Measurements from ENCODE around the gene DENND2A.

The DENND2A gene

GRCh38 chr7:140619176-140619575 lies 21.4 kb downstream of the DENND2A start:
- no peak for DNase-seq (ENCODE audit: low read depth in 3 of 3)

GRCh38 chr7:140618306-140618705 lies 22.3 kb downstream of the DENND2A start:
- DNase-seq (ENCODE audit: low read depth in 3 of 3), result no peak

- no peak for DNase-seq (ENCODE audit: low read depth in 3 of 3)
Measured at GRCh38 chr7:140617081-140617480, 23.5 kb downstream of the DENND2A start.

GRCh38 chr7:140616328-140616727 lies 24.3 kb downstream of the DENND2A start:
- DNase-seq (ENCODE audit: low read depth in 3 of 3), result no peak

DNA sequence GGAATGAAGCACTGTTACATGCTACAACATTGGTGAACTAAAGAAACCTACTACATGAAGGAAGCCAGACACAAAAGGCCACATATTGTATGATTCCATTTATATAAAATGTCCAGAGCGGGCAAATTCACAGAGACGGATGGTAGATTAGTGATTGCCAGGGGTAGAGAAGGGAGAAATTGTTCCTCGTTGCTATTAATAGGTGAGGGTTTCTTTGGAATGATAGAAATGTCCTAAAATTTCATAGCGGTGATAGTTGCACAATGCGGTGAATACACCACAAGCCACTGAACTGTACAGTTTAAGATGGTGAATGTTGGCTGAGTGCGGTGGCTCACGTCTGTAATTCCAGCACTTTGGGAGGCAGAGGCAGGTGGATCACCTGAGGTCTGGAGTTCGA lies 29.0 kb downstream of the DENND2A start:
- DNase-seq (ENCODE audit: low read depth in 3 of 3), result no peak

GRCh38 chr7:140610204-140611165 lies 30.1 kb downstream of the DENND2A start:
- DNase-seq (ENCODE audit: low read depth in 3 of 3), result no peak

DNA sequence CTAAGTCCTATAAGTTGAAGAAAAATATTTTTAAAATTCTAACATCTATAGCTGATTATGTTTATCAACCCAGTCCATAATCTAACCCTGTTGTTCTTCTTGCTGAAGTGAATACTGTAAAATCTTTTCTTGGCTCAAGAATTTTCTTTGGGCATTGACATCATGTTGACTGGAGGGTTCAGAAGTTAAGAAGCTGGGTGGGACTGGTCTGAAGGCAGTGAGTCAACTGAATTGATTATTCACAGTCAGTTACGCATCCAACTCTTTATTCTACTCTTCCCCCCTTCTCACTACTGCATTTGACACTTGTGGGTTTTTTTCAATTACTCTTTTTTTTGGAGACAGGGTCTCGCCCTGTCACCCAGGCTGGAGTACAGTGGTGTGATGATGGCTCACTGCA lies 31.0 kb downstream of the DENND2A start:
- no peak for DNase-seq (ENCODE audit: low read depth in 3 of 3)

- no peak for DNase-seq (ENCODE audit: low read depth in 3 of 3)
Measured at GRCh38 chr7:140607441-140607989, 33.1 kb downstream of the DENND2A start.

DNA sequence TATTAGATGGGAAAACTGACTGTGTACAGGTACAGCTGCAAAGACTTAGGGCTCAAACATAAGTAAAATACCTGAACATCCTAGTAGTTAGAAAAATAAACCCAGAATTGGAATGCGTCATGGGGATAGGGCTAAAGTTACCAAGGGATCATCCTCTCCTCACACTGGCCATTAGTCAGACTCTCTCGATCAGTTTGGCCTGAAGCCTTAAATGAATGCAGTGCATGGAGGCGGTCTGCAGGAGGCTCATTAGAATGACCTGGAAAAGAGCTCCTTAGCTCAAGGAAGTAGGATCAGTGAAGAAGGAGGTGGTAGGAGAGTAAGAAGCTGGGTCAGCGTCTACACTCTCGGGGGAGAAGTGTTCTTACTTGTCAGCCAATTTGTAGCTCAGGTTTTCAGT lies 35.3 kb downstream of the DENND2A start:
- no peak for DNase-seq (ENCODE audit: low read depth in 3 of 3)

DNA sequence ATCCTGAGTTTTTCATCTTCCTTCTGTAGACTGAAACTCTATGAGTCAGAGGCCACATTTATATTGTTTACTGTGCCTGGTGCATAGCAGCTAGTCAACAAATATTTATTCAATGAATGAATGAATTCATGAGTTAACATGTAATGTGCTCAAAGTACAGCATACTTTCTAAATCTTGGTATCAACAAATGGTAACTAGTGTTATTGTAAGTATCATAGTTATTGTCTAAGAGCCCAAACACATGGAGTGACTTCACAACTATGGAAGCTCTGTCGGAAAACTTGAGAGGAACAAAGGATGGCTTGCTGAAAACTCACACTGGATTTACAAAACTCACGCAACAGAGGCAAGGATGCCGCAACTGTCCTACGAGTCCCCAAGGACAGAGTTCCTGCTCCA lies 35.9 kb downstream of the DENND2A start:
- no peak for DNase-seq (ENCODE audit: low read depth in 3 of 3)

- no peak for DNase-seq (ENCODE audit: low read depth in 3 of 3)
Measured at GRCh38 chr7:140604076-140604475, 36.5 kb downstream of the DENND2A start.

DNA sequence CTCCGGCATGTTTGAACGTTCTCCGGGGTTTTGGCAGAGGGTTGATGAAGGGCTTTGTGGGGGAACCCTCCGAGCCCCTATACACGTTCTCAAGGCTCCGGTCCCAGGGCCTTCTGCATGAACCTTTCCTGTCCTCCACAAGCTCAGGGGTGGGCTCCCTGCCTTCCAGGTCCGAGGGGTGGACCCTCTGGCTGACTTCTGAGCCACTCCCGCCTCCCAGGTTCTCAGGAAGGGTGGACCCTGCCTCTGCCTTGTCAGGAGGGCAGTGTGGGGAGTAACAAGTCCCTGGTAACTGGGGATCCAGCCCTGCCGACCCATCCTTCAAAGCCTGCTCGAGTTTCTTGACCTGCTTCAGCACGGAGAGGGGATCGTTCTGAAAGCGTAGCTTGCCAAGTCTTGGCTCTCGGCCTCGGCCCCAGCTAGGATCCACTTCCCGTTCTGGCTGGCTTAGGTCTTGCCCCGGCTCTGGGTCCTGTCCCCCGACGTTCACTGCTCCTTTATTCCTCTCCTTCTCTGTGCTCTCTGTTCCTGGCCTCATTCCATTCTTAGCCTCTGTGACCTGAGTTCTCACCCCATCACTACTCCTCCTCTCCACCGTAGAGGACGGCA lies 38.9 kb downstream of the DENND2A start:
- no peak for DNase-seq (ENCODE audit: low read depth in 3 of 3)

DNA sequence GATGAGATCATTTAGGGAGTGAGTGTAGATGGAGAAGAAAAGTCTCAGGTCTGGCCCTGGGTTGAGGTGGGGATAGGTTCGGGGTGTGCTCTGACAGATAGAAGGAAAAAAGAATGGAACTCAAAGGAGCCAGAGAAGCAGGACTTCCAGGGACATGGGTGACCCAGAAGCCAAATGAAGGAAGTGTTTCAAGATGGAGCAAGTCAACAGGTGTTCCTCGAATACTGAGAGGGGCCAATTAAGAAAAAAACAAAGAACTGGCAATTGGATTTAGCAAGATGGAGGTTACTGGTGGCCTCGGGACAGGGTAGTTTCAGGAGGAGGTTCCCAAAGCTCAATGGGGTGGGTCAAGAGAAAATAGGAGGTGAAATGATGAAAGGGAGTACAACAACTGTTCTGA lies 40.3 kb downstream of the DENND2A start:
- no peak for DNase-seq (ENCODE audit: low read depth in 3 of 3)

- no peak for DNase-seq (ENCODE audit: low read depth in 3 of 3)
Measured at GRCh38 chr7:140597428-140597949, 43.1 kb downstream of the DENND2A start.

- no peak for DNase-seq (ENCODE audit: low read depth in 3 of 3)
Measured at GRCh38 chr7:140596519-140597427, 43.8 kb downstream of the DENND2A start.

- DNase-seq (ENCODE audit: low read depth in 3 of 3), result no peak
Measured at GRCh38 chr7:140595468-140596092, 45.0 kb downstream of the DENND2A start.

DNA sequence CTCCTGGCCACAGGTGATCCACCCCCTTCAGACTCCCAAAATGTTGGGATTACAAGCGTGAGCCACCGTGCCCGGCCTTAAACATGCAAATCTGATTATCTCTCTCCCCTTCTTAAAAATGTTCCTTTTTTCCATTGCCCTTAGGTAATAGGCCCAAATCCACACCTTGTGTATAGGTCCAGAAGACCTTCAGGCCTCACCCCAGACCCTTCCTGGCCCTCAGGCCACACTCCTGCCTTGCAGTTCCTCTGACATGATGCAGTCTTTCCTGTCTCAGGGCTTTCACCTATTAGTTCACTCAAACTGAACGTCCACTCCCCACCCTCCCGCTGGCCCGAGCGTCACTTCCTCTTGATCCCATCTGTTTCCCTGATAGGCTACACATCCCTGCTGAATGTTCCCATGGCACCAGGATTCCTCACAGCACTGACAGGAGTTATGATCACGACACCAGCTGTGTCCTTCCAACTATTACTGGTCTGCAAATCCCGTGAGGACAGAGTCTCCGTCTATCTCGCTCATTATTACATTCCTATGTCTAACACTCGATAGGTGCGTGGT lies 46.4 kb downstream of the DENND2A start:
- no peak for DNase-seq (ENCODE audit: low read depth in 3 of 3)

DNA sequence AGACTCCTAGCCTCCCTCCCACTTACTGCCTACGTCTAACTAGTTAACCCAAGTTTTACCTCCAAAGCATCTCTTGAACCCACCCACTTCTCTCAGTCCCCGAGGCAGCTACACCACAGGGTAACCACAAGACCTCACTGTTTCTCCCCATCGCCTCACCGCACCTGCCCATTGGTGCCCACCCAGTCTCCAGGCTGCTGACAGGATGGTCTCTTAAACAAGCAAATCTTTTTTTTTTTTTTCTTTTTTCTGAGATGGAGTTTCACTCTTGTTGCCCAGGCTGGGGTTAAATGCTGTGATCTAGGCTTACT lies 47.0 kb downstream of the DENND2A start:
- no peak for DNase-seq (ENCODE audit: low read depth in 3 of 3)

- DNase-seq (ENCODE audit: low read depth in 3 of 3), result no peak
Measured at GRCh38 chr7:140592964-140593671, 47.5 kb downstream of the DENND2A start.

DNA sequence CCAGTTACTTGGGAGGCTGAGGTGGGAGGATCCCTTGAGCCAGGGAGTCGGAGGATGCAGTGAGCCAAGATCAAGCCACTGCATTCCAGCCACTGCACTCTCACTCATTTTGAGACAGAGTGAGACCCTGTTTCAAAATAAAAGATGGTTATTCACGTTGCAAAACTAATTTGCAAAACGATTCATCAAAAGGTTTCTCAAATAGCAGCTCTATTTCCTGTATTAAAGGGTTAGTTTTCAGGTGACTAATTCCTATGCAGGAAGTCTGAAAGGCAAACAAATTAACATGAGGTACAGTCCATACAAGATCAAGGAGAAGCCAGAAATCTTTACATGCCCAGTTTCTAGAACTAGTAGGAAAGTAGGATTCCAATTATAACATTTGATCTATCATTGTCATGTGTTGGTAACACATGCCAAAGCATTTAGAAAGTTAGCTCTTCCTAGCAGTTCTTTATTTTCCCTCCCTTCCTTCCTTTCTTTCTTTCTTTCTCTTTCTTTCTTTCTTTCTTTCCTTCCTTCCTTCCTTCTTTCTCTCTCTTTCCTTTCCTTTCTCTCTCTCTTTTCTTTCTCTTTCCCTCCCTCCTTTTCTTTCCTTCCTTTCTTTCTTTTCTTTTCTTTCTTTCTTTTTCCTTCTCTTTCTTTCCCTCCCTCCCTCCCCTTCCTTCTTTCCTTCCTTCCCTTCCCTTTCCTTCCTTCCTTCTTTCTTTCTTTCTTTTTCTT lies 49.3 kb downstream of the DENND2A start:
- no peak for DNase-seq (ENCODE audit: low read depth in 3 of 3)
